ENCODE data around the gene TEX12. TPM values are rescaled to one million over a fixed set of nuclear protein-coding genes. Genes with fewer than 3 reads are reported as not detected.

The TEX12 gene
- 1 to 10 TPM in 1 of 4 donors, not detected in 3; 2.0 TPM for total RNA-seq

- peak within 1 kb of the TSS in 3 of 4 donors; percentile 34 to 57 (median 49) for H3K27ac ChIP-seq
- no peaks in the 10 kb centered on the region for H3K27me3 ChIP-seq
- H3K36me3 ChIP-seq = no peaks in the 10 kb centered on the region
- TF ChIP-seq CTCF (IDR thresholded peaks at IDR 0.05) (no peak), POLR2A (IDR thresholded peaks at IDR 0.05) (no peak)
- no peak within 1 kb of the TSS for H3K4me3 ChIP-seq
- no peaks in the 10 kb centered on the region for H3K9me3 ChIP-seq
- DNase-seq = no peak
- H3K4me1 ChIP-seq = no peaks in the 10 kb centered on the region
Observed at GRCh38 chr11:112167145-112167544, at the start of gene TEX12. Gene TEX12 (plus strand): TSS chr11:112167372. CDS start chr11:112169269, 1,897 bp downstream.

GRCh38 chr11:112118176-112118575 is 49.0 kb upstream of the TEX12 start:
- DNase-seq = no peak
- no peaks in the 10 kb centered on the region for H3K27me3 ChIP-seq
- no peak overlapping the region for H3K4me3 ChIP-seq
- H3K9me3 ChIP-seq = no peaks in the 10 kb centered on the region
- H3K36me3 ChIP-seq = no peaks in the 10 kb centered on the region
- TF ChIP-seq CTCF (IDR thresholded peaks at IDR 0.05) (no peak), POLR2A (IDR thresholded peaks at IDR 0.05) (no peak)
- no peak overlapping the region for H3K27ac ChIP-seq
- no peaks in the 10 kb centered on the region for H3K4me1 ChIP-seq

- no peak overlapping the region for H3K27ac ChIP-seq
- DNase-seq = no peak
- no peaks in the 10 kb centered on the region for H3K36me3 ChIP-seq
- no peaks in the 10 kb centered on the region for H3K9me3 ChIP-seq
- H3K27me3 ChIP-seq = no peaks in the 10 kb centered on the region
- no peak for TF ChIP-seq CTCF (IDR thresholded peaks at IDR 0.05)
- TF ChIP-seq POLR2A (IDR thresholded peaks at IDR 0.05) = no peak
- no peaks in the 10 kb centered on the region for H3K4me1 ChIP-seq
- H3K4me3 ChIP-seq = no peak overlapping the region
Observed at GRCh38 chr11:112121981-112122615, 45.1 kb upstream of the TEX12 start.

- no peak for DNase-seq
- Histone ChIP-seq H3K27me3 (no peaks in the 10 kb centered on the region), H3K9me3 (no peaks in the 10 kb centered on the region), H3K4me1 (no peaks in the 10 kb centered on the region), H3K27ac (no peak overlapping the region), H3K4me3 (no peak overlapping the region), H3K36me3 (no peaks in the 10 kb centered on the region)
- TF ChIP-seq CTCF (IDR thresholded peaks at IDR 0.05) (no peak), POLR2A (IDR thresholded peaks at IDR 0.05) (no peak)
Observed at GRCh38 chr11:112123129-112123528, 44.0 kb upstream of the TEX12 start.

- TF ChIP-seq POLR2A (IDR thresholded peaks at IDR 0.05) (no peak), CTCF (IDR thresholded peaks at IDR 0.05) (no peak)
- no peak overlapping the region for H3K4me3 ChIP-seq
- peaks cover 0 to 24% (median 1%) of the 10 kb centered on the region in 4 donors for H3K4me1 ChIP-seq
- H3K36me3 ChIP-seq = no peaks in the 10 kb centered on the region
- DNase-seq = no peak
- no peak overlapping the region for H3K27ac ChIP-seq
- H3K27me3 ChIP-seq = no peaks in the 10 kb centered on the region
- no peaks in the 10 kb centered on the region for H3K9me3 ChIP-seq
Observed at GRCh38 chr11:112127056-112127455, 40.1 kb upstream of the TEX12 start.

Measured in Peyer's patch (tissue), 4 donors.